ENCODE data around the gene IL21.
"Not testable (repeated sequence)": the region's sequence is repeated elsewhere in the genome, so short reads cannot be mapped to it uniquely, and the experiment has no call there.

DNA sequence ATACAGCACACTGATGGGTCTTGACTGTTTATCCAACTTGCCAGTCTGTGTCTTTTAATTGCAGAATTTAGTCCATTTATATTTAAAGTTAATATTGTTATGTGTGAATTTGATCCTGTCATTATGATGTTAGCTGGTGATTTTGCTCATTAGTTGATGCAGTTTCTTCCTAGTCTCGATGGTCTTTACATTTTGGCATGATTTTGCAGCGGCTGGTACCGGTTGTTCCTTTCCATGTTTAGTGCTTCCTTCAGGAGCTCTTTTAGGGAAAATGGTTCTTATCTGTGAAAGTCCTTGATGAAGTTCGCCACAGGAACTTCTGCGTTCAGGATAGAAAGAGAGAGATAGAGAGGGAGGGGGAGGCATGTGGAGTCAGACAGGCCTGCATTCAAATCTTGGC lies 35.7 kb upstream of the IL21 start:
- TF ChIP-seq, protein P1, sequence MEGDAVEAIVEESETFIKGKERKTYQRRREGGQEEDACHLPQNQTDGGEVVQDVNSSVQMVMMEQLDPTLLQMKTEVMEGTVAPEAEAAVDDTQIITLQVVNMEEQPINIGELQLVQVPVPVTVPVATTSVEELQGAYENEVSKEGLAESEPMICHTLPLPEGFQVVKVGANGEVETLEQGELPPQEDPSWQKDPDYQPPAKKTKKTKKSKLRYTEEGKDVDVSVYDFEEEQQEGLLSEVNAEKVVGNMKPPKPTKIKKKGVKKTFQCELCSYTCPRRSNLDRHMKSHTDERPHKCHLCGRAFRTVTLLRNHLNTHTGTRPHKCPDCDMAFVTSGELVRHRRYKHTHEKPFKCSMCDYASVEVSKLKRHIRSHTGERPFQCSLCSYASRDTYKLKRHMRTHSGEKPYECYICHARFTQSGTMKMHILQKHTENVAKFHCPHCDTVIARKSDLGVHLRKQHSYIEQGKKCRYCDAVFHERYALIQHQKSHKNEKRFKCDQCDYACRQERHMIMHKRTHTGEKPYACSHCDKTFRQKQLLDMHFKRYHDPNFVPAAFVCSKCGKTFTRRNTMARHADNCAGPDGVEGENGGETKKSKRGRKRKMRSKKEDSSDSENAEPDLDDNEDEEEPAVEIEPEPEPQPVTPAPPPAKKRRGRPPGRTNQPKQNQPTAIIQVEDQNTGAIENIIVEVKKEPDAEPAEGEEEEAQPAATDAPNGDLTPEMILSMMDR (IDR thresholded peaks at IDR 0.05), result not testable (repeated sequence)
- TF ChIP-seq ZFX (IDR thresholded peaks at IDR 0.05; ENCODE audit: borderline replicate concordance), result not testable (repeated sequence)

All from 22Rv1 (cell line).